ENCODE data around the gene ERN2.

- TF ChIP-seq CTCF (conservative IDR thresholded peaks at IDR 0.05) (no peak), ZFX (IDR thresholded peaks at IDR 0.05) (no peak)
These were observed 44.1 kb upstream of the ERN2 start for GRCh38 chr16:23757116-23757515.

Measured in C4-2B (cell line).